SK-N-SH (cell line): Measurements from ENCODE around the gene FGFRL1.

Experiments
- CHD2 ChIP-seq: fragments of 150-350 bp; IDR thresholded peaks from 2 replicates; pipeline ENCODE4 v1.6.1; 2018; ENCODE audit warnings: low read length; ENCODE audit not compliant: partially characterized antibody
- NFIC ChIP-seq: IDR thresholded peaks from 2 replicates; pipeline ENCODE4 v1.4.0; 2012; ENCODE audit warnings: borderline replicate concordance
- NRF1 ChIP-seq: IDR thresholded peaks from 2 replicates; pipeline ENCODE4 v1.6.1; 2012; ENCODE audit warnings: low read depth, mild to moderate bottlenecking, low read length
- POLR2AphosphoS5 ChIP-seq: IDR thresholded peaks from 2 replicates; pipeline ENCODE4 v1.6.1; 2012; ENCODE audit warnings: low read depth, low read length
- RAD21 ChIP-seq: IDR thresholded peaks from 2 replicates; pipeline ENCODE4 v1.6.1; 2012; ENCODE audit warnings: mild to moderate bottlenecking, low read length
- SIN3A ChIP-seq: IDR thresholded peaks from 2 replicates; pipeline ENCODE4 v1.6.1; 2012; ENCODE audit warnings: low read depth, mild to moderate bottlenecking, low read length, moderate library complexity, borderline replicate concordance
- SMC3 ChIP-seq: IDR thresholded peaks from 2 replicates; pipeline ENCODE4 v1.6.1; 2012; ENCODE audit warnings: low read depth, low read length, improper control_type of control experiment
- TCF12 ChIP-seq: IDR thresholded peaks from 2 replicates; pipeline ENCODE4 v1.4.0; 2012
- TF ChIP-seq, protein P1 (sequence below): fragments of 200-600 bp; sonication (generic); IDR thresholded peaks from 2 replicates; pipeline ENCODE4 v1.6.1; 2017; ENCODE audit warnings: antibody characterized with exemption, mild to moderate bottlenecking, moderate library complexity
- TF ChIP-seq, protein P2 (sequence below): fragments of 150-350 bp; IDR thresholded peaks from 2 replicates; pipeline ENCODE4 v1.6.1; 2017; ENCODE audit warnings: antibody characterized with exemption, low read length, low read depth, borderline replicate concordance

DNA sequence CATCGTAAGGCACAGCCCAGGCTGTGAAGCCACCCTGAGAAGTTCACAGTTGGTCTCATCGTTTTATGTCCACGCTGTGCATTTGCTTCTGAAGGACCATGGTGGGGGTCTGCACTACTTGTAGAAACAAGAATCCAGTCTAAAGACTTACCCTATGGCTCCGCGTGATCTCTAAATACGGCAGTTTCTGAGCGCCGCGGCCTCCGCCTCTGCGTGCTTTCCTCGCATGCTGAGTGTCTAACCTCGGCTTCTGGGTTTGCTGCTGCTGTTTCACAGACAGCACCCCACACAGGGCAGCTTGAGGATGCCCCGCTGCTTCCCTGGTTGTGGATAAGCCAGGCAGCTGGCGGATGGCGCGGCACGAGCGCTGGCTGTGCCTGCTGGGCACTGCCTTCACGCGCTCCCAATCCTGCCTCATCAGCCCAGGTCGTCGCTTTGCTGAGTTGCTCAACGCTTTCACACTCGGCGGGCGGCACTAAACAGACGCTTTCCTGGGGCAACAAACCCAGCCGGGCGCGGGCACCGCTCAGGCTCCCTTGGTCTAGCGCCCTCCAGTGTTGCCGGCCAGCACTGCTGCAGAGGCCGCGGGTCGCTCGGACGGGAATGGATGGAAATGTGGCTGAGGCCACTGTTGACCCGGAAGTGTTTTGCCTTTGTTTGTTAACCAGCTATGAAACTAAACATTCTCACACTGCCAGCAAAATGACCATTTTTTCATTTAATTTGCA is 39.2 kb downstream of the FGFRL1 start:
- TF ChIP-seq CHD2 (no peak), RAD21 (no peak), NRF1 (no peak), POLR2AphosphoS5 (no peak), TCF12 (no peak), NFIC (no peak), SIN3A (no peak), SMC3 (no peak)
- TF ChIP-seq, protein P1, sequence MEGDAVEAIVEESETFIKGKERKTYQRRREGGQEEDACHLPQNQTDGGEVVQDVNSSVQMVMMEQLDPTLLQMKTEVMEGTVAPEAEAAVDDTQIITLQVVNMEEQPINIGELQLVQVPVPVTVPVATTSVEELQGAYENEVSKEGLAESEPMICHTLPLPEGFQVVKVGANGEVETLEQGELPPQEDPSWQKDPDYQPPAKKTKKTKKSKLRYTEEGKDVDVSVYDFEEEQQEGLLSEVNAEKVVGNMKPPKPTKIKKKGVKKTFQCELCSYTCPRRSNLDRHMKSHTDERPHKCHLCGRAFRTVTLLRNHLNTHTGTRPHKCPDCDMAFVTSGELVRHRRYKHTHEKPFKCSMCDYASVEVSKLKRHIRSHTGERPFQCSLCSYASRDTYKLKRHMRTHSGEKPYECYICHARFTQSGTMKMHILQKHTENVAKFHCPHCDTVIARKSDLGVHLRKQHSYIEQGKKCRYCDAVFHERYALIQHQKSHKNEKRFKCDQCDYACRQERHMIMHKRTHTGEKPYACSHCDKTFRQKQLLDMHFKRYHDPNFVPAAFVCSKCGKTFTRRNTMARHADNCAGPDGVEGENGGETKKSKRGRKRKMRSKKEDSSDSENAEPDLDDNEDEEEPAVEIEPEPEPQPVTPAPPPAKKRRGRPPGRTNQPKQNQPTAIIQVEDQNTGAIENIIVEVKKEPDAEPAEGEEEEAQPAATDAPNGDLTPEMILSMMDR: no peak
- TF ChIP-seq, protein P2, sequence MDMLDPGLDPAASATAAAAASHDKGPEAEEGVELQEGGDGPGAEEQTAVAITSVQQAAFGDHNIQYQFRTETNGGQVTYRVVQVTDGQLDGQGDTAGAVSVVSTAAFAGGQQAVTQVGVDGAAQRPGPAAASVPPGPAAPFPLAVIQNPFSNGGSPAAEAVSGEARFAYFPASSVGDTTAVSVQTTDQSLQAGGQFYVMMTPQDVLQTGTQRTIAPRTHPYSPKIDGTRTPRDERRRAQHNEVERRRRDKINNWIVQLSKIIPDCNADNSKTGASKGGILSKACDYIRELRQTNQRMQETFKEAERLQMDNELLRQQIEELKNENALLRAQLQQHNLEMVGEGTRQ: no peak
